HCT116 (cell line): ENCODE measurements around the gene DENND4C. TPM values are rescaled to one million over a fixed set of nuclear protein-coding genes. Genes with fewer than 3 reads are reported as not detected.

Experiments used
- ATAC-seq: fragments of 200-7000 bp; cut with Tn5 transposase; 2 replicates; pipeline ENCODE4 v1.9.1; 2020; ENCODE audit warnings: mild to moderate bottlenecking, moderate library complexity
- BruUV-seq: library from RNA; stranded (reverse); fragments of 400-500 nt; replicated peaks from 2 replicates; lab custom pipeline; 2021; lab: Mats Ljungman, UMichigan
- CTCF ChIA-PET: fragments of 300-600 bp; sonication (Branson Sonifier 250); formaldehyde crosslinking; loops from one replicate; lab custom pipeline; 2021; ENCODE audit warnings: antibody characterized with exemption; lab: Charles Lee
- POLR2A ChIA-PET: fragments of 300-600, 350-600 bp; sonication (Branson Sonifier 250); formaldehyde crosslinking; loops from one replicate; lab custom pipeline; 2021; ENCODE audit warnings: antibody characterized with exemption; lab: Charles Lee
- RAD21 ChIA-PET, 2 experiments: fragments of 300-600 bp; sonication (Branson Sonifier 250); formaldehyde crosslinking; loops; one replicate each; lab custom pipeline; 2023; ENCODE audit warnings: low total read pairs in 2 of 2; ENCODE audit not compliant: uncharacterized antibody in 2 of 2, unreplicated experiment in 2 of 2, low non-redundant PET in 1 of 2; lab: Charles Lee
- DNase-seq: peaks from one replicate; pipeline ENCODE4 v3.0.0-alpha.2; 2010; ENCODE audit warnings: low read depth, low spot score
- H2AFZ ChIP-seq: fragments of 200-600 bp; shearing (Covaris generic), sonication (generic); 2 replicates; pipeline ENCODE4 v1.6.1; 2017; ENCODE audit warnings: low read depth, mixed run types, mixed read lengths, antibody characterized with exemption, low read length; ENCODE audit not compliant: poor library complexity, severe bottlenecking
- H3K27ac ChIP-seq: 2 replicates; pipeline ENCODE4 v1.5.1; 2012; ENCODE audit warnings: low read depth, low read length
- H3K27me3 ChIP-seq: fragments of 200-600 bp; sonication (generic); 2 replicates; pipeline ENCODE4 v1.6.1; 2016; ENCODE audit warnings: mixed run types, low read length, mixed read lengths; ENCODE audit not compliant: insufficient read depth
- H3K36me3 ChIP-seq, 2 experiments: fragments of 200-500 bp in 1 of 2; fragments of 200-600 bp in 1 of 2; sonication (Bioruptor generic) in 1 of 2; sonication (generic) in 1 of 2; 2 replicates each; pipeline versions ENCODE4 v1.5.1 to v1.6.1; 2014 to 2016; ENCODE audit warnings: low read length in 2 of 2, inconsistent platforms in 1 of 2, mixed read lengths in 1 of 2, mixed run types in 1 of 2; ENCODE audit not compliant: insufficient read depth in 2 of 2, control insufficient read depth in 1 of 2
- H3K4me1 ChIP-seq, 2 experiments: fragments of 200-600 bp in 1 of 2; sonication (generic) in 1 of 2; 2 replicates each; pipeline versions ENCODE4 v1.5.1 to v1.6.1; 2012 to 2017; ENCODE audit warnings: low read length in 2 of 2, inconsistent platforms in 1 of 2, mild to moderate bottlenecking in 1 of 2, mixed read lengths in 1 of 2, mixed run types in 1 of 2, moderate library complexity in 1 of 2; ENCODE audit not compliant: insufficient read depth in 2 of 2, control insufficient read depth in 1 of 2
- H3K4me2 ChIP-seq: fragments of 200-600 bp; sonication (generic); 2 replicates; pipeline ENCODE4 v1.6.1; 2017; ENCODE audit warnings: mixed run types, low read length, mixed read lengths
- H3K4me3 ChIP-seq, 2 experiments: fragments of 200-600 bp in 1 of 2; sonication (generic) in 1 of 2; replicated peaks in 1 of 2; 2 replicates each; pipeline ENCODE4 v1.5.1; 2011 to 2016; ENCODE audit warnings: low read length in 2 of 2, control low read depth in 1 of 2, low read depth in 1 of 2, mild to moderate bottlenecking in 1 of 2, mixed read lengths in 1 of 2, mixed run types in 1 of 2
- H3K79me2 ChIP-seq: fragments of 200-600 bp; sonication (generic); 2 replicates; pipeline ENCODE4 v1.6.1; 2017; ENCODE audit warnings: mild to moderate bottlenecking, mixed run types, low read length, moderate library complexity, mixed read lengths; ENCODE audit not compliant: insufficient read depth
- H3K9ac ChIP-seq: fragments of 200-600 bp; sonication (generic); 2 replicates; pipeline ENCODE4 v1.6.1; 2016; ENCODE audit warnings: low read length, mixed read lengths
- H3K9me2 ChIP-seq: fragments of 200-600 bp; sonication (generic), shearing (Covaris generic); 2 replicates; pipeline ENCODE4 v1.6.1; 2017; ENCODE audit warnings: mixed run types, mild to moderate bottlenecking, moderate library complexity; ENCODE audit not compliant: insufficient read depth
- H3K9me3 ChIP-seq, 2 experiments: fragments of 200-500 bp in 1 of 2; fragments of 200-600 bp in 1 of 2; sonication (Bioruptor generic) in 1 of 2; sonication (generic) in 1 of 2; 2 replicates each; pipeline ENCODE4 v1.6.1; 2014 to 2017; ENCODE audit warnings: low read length in 2 of 2, mixed read lengths in 2 of 2, inconsistent platforms in 1 of 2, low read depth in 1 of 2, mild to moderate bottlenecking in 1 of 2, mixed run types in 1 of 2, moderate library complexity in 1 of 2; ENCODE audit not compliant: control insufficient read depth in 1 of 2, insufficient read depth in 1 of 2
- H4K20me1 ChIP-seq: fragments of 200-600 bp; sonication (generic), shearing (Covaris generic); 2 replicates; pipeline ENCODE4 v1.6.1; 2017; ENCODE audit warnings: mixed run types, mild to moderate bottlenecking, moderate library complexity; ENCODE audit not compliant: insufficient read depth
- CBX3 ChIP-seq: IDR thresholded peaks from 2 replicates; pipeline ENCODE4 v1.6.1; 2012; ENCODE audit warnings: low read depth
- EGR1 ChIP-seq: IDR thresholded peaks from 2 replicates; pipeline ENCODE4 v1.6.1; 2012; ENCODE audit warnings: low read depth
- ELF1 ChIP-seq: IDR thresholded peaks from 2 replicates; pipeline ENCODE4 v1.6.1; 2012; ENCODE audit warnings: low read depth, borderline replicate concordance
- EZH2phosphoT487 ChIP-seq: fragments of 200-600 bp; IDR thresholded peaks from 2 replicates; pipeline ENCODE4 v1.6.1; 2018; ENCODE audit warnings: antibody characterized with exemption, borderline replicate concordance
- FOSL1 ChIP-seq: IDR thresholded peaks from 2 replicates; pipeline ENCODE4 v1.6.1; 2012; ENCODE audit warnings: low read depth
- POLR2A ChIP-seq: IDR thresholded peaks from 2 replicates; pipeline ENCODE4 v1.7.0; 2011; ENCODE audit warnings: borderline replicate concordance; ENCODE audit not compliant: insufficient read depth, insufficient read length; ENCODE audit errors: extremely low read depth
- RAD21 ChIP-seq: IDR thresholded peaks from 2 replicates; pipeline ENCODE4 v1.6.1; 2012; ENCODE audit warnings: low read depth, mild to moderate bottlenecking
- SIN3A ChIP-seq: IDR thresholded peaks from 2 replicates; pipeline ENCODE4 v1.6.1; 2012; ENCODE audit warnings: low read depth
- SP1 ChIP-seq: IDR thresholded peaks from 2 replicates; pipeline ENCODE4 v1.6.1; 2012; ENCODE audit warnings: low read depth
- SRF ChIP-seq: IDR thresholded peaks from 2 replicates; pipeline ENCODE4 v1.6.1; 2012; ENCODE audit warnings: low read depth
- TCF7L2 ChIP-seq: IDR thresholded peaks from 2 replicates; pipeline ENCODE4 v1.7.0; 2011; ENCODE audit warnings: borderline replicate concordance, inconsistent platforms; ENCODE audit not compliant: insufficient read depth, insufficient read length; ENCODE audit errors: extremely low read depth
- YY1 ChIP-seq: IDR thresholded peaks from 2 replicates; pipeline ENCODE4 v1.6.1; 2011; ENCODE audit warnings: low read length, low read depth, moderate library complexity, mild to moderate bottlenecking; ENCODE audit not compliant: insufficient replicate concordance; ENCODE audit errors: extremely low read depth
- ZFX ChIP-seq: fragments of 450-650 bp; IDR thresholded peaks from 2 replicates; pipeline ENCODE4 v1.6.1; 2017
- ZNF274 ChIP-seq: fragments of 200-500 bp; sonication (Bioruptor generic); IDR thresholded peaks from 2 replicates; pipeline ENCODE4 v1.6.1; 2014; ENCODE audit warnings: mild to moderate bottlenecking, low read depth, low read length, inconsistent platforms
- intact Hi-C: fragments of 100-400 bp; cut with micrococcal nuclease; formaldehyde crosslinking; loops from 2 replicates; pipeline ENCODE4 v1.10.0; 2022
- total RNA-seq: library from RNA; stranded (reverse); gene quantifications from one replicate; pipeline ENCODE4 v1.2.1, GENCODE V29; 2021; ENCODE audit not compliant: unreplicated experiment
- TF ChIP-seq, protein P1 (sequence below): IDR thresholded peaks from 2 replicates; pipeline ENCODE4 v1.6.1; 2012
- TF ChIP-seq, protein P2 (sequence below): IDR thresholded peaks from 2 replicates; pipeline ENCODE4 v1.6.1; 2012; ENCODE audit warnings: low read depth
- TF ChIP-seq, protein P3 (sequence below), 3 experiments: fragments of 200-600 bp in 1 of 3; sonication (generic) in 1 of 3; IDR thresholded peaks in 2 of 3; conservative IDR thresholded peaks in 1 of 3; 2 replicates each; pipeline ENCODE4 v1.5.1; 2012 to 2017; ENCODE audit warnings: low read depth in 2 of 3, low read length in 2 of 3, antibody characterized with exemption in 1 of 3, borderline replicate concordance in 1 of 3, control low read depth in 1 of 3, mild to moderate bottlenecking in 1 of 3, mixed read lengths in 1 of 3, mixed run types in 1 of 3, moderate library complexity in 1 of 3; ENCODE audit not compliant: insufficient read depth in 1 of 3
- TF ChIP-seq, protein P4 (sequence below): IDR thresholded peaks from 2 replicates; pipeline ENCODE4 v1.6.1; 2012
- TF ChIP-seq, protein P5 (sequence below): IDR thresholded peaks from 2 replicates; pipeline ENCODE4 v1.6.1; 2011; ENCODE audit warnings: mild to moderate bottlenecking, low read length, moderate library complexity; ENCODE audit not compliant: insufficient replicate concordance; ENCODE audit errors: extremely low read depth

The DENND4C gene
- total RNA-seq, 1 experiment from 2014 or later = 20.9 TPM

DNA sequence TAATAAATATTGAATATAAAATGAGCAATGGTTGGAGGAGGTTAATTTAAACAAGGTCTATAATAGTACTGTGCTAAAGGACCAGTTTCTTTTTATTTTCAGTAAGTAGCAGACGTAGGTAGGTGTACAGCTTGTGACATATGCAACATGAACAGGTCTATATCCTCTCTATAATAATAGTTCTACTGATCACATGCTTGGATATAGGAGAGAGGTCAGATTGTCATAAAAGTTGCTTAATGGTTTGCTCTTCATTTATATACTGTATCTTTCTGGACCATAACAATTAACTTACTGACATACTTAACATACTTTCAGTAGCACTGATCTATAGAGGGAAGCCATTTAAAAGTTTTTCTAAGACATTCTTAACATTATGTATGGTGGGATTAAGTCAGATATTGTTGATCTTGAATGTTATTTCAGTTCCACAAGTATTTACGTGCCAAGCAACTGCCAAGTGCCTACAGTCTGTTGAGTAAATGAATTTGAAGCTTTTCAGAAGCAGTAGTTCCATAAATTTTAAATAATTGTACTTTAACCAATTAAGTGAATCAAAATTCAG, 68.0 kb downstream of the DENND4C start:
- no peaks in the 10 kb centered on the region for H4K20me1 ChIP-seq
- no peak overlapping the region for H3K9ac ChIP-seq
- no peak overlapping the region for H2AFZ ChIP-seq
- ChIA-PET CTCF (no interaction called here), RAD21 (no interaction called here), POLR2A (no interaction called here)
- H3K9me2 ChIP-seq = no peaks in the 10 kb centered on the region
- no peaks in the 10 kb centered on the region for H3K9me3 ChIP-seq
- BruUV-seq = no TSS peak
- H3K27ac ChIP-seq = no peak overlapping the region
- H3K36me3 ChIP-seq = peaks cover 5% of the 10 kb centered on the region in 2 experiments; a peak in 2 of 4 replicates
- intact Hi-C loops = no loop called here
- H3K4me3 ChIP-seq = no peak overlapping the region
- DNase-seq (no peak), ATAC-seq (no peak)
- H3K4me2 ChIP-seq = no peak overlapping the region
- H3K27me3 ChIP-seq = no peaks in the 10 kb centered on the region
- TF ChIP-seq, protein P1, sequence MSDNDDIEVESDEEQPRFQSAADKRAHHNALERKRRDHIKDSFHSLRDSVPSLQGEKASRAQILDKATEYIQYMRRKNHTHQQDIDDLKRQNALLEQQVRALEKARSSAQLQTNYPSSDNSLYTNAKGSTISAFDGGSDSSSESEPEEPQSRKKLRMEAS = no peak
- TF ChIP-seq SP1 (no peak), TCF7L2 (no peak), ELF1 (no peak), FOSL1 (no peak), SRF (no peak), SIN3A (no peak), POLR2A (no peak), ZNF274 (no peak), EGR1 (no peak), ZFX (no peak), YY1 (no peak), CBX3 (no peak), RAD21 (no peak), EZH2phosphoT487 (no peak)
- TF ChIP-seq, protein P2, sequence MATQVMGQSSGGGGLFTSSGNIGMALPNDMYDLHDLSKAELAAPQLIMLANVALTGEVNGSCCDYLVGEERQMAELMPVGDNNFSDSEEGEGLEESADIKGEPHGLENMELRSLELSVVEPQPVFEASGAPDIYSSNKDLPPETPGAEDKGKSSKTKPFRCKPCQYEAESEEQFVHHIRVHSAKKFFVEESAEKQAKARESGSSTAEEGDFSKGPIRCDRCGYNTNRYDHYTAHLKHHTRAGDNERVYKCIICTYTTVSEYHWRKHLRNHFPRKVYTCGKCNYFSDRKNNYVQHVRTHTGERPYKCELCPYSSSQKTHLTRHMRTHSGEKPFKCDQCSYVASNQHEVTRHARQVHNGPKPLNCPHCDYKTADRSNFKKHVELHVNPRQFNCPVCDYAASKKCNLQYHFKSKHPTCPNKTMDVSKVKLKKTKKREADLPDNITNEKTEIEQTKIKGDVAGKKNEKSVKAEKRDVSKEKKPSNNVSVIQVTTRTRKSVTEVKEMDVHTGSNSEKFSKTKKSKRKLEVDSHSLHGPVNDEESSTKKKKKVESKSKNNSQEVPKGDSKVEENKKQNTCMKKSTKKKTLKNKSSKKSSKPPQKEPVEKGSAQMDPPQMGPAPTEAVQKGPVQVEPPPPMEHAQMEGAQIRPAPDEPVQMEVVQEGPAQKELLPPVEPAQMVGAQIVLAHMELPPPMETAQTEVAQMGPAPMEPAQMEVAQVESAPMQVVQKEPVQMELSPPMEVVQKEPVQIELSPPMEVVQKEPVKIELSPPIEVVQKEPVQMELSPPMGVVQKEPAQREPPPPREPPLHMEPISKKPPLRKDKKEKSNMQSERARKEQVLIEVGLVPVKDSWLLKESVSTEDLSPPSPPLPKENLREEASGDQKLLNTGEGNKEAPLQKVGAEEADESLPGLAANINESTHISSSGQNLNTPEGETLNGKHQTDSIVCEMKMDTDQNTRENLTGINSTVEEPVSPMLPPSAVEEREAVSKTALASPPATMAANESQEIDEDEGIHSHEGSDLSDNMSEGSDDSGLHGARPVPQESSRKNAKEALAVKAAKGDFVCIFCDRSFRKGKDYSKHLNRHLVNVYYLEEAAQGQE = no peak
- TF ChIP-seq, protein P3, sequence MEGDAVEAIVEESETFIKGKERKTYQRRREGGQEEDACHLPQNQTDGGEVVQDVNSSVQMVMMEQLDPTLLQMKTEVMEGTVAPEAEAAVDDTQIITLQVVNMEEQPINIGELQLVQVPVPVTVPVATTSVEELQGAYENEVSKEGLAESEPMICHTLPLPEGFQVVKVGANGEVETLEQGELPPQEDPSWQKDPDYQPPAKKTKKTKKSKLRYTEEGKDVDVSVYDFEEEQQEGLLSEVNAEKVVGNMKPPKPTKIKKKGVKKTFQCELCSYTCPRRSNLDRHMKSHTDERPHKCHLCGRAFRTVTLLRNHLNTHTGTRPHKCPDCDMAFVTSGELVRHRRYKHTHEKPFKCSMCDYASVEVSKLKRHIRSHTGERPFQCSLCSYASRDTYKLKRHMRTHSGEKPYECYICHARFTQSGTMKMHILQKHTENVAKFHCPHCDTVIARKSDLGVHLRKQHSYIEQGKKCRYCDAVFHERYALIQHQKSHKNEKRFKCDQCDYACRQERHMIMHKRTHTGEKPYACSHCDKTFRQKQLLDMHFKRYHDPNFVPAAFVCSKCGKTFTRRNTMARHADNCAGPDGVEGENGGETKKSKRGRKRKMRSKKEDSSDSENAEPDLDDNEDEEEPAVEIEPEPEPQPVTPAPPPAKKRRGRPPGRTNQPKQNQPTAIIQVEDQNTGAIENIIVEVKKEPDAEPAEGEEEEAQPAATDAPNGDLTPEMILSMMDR (IDR thresholded peaks at IDR 0.05 in 2 of 3, conservative IDR thresholded peaks at IDR 0.05 in 1 of 3; ENCODE audit: borderline replicate concordance in 1 of 3, insufficient read depth in 1 of 3, low read depth in 2 of 3, low read length in 2 of 3) = no peak
- TF ChIP-seq, protein P4, sequence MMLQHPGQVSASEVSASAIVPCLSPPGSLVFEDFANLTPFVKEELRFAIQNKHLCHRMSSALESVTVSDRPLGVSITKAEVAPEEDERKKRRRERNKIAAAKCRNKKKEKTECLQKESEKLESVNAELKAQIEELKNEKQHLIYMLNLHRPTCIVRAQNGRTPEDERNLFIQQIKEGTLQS = no peak
- TF ChIP-seq, protein P5, sequence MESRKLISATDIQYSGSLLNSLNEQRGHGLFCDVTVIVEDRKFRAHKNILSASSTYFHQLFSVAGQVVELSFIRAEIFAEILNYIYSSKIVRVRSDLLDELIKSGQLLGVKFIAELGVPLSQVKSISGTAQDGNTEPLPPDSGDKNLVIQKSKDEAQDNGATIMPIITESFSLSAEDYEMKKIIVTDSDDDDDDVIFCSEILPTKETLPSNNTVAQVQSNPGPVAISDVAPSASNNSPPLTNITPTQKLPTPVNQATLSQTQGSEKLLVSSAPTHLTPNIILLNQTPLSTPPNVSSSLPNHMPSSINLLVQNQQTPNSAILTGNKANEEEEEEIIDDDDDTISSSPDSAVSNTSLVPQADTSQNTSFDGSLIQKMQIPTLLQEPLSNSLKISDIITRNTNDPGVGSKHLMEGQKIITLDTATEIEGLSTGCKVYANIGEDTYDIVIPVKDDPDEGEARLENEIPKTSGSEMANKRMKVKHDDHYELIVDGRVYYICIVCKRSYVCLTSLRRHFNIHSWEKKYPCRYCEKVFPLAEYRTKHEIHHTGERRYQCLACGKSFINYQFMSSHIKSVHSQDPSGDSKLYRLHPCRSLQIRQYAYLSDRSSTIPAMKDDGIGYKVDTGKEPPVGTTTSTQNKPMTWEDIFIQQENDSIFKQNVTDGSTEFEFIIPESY = no peak
- H3K79me2 ChIP-seq = no peaks in the 10 kb centered on the region
- H3K4me1 ChIP-seq = no peaks in the 10 kb centered on the region
